HUES64 (cell line): ENCODE data around the gene FMC1.
A peak's percentile ranks its signal among the peaks of the same experiment; 100 is the strongest.

Source experiments
- H3K27ac ChIP-seq: 2 replicates; pipeline ENCODE4 v1.7.0; 2013; ENCODE audit warnings: low read depth, low read length, inconsistent platforms
- H3K27me3 ChIP-seq: 2 replicates; pipeline ENCODE4 v1.6.1; 2013; ENCODE audit warnings: mild to moderate bottlenecking, low read length; ENCODE audit not compliant: insufficient read depth
- H3K36me3 ChIP-seq: 2 replicates; pipeline ENCODE4 v1.6.1; 2013; ENCODE audit warnings: mild to moderate bottlenecking, low read length; ENCODE audit not compliant: insufficient read depth
- H3K4me1 ChIP-seq: 2 replicates; pipeline ENCODE4 v1.6.1; 2013; ENCODE audit warnings: mild to moderate bottlenecking, low read length, moderate library complexity; ENCODE audit not compliant: insufficient read depth
- H3K4me3 ChIP-seq: 2 replicates; pipeline ENCODE4 v1.5.1; 2013; ENCODE audit warnings: mild to moderate bottlenecking, low read length, moderate library complexity
- H3K9ac ChIP-seq: 2 replicates; pipeline ENCODE4 v1.6.1; 2013; ENCODE audit warnings: mild to moderate bottlenecking, low read depth, low read length
- H3K9me3 ChIP-seq: 2 replicates; pipeline ENCODE4 v1.6.1; 2013; ENCODE audit warnings: low read depth, low read length; ENCODE audit not compliant: insufficient read depth
- WGBS: fragments of 150-250, 120-280 bp; methylation state at CpG from one replicate; pipeline ENCODE4 v1.1.7; 2013; ENCODE audit warnings: missing lambda C conversion rate; 5-methylcytosine and 5-hydroxymethylcytosine counted together

FMC1 gene

GRCh38 chr7:139361523-139361922 lies 20.4 kb downstream of the FMC1 start:
- Histone ChIP-seq H3K4me3 (peak overlapping the region; percentile 95), H3K27ac (peak overlapping the region; percentile 99), H3K4me1 (peaks cover 23% of the 10 kb centered on the region), H3K9me3 (no peaks in the 10 kb centered on the region), H3K27me3 (no peaks in the 10 kb centered on the region), H3K36me3 (peaks cover 32% of the 10 kb centered on the region), H3K9ac (peak overlapping the region; percentile 96)
- WGBS, result 50% methylated on average over 1 of the region's 3 CpGs

DNA sequence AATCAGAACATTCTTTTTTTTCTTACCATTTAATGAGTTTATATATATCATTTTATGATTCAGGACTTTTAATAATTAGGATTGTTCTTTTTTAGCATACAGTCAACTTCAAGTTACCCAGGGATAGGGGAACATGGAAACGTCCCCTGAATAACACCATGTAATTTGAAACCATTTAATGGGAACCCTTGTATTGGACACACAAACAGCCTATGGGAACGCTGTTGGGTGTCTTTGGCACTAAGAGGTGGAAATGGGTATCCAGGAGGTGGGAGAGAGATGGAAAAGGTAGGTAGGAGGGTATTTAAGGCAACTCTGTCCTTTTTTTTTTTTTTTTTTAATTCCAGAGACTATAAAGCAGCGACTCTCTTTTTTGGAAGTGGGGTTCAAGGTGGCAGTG lies 21.2 kb downstream of the FMC1 start:
- Histone ChIP-seq H3K27me3 (no peaks in the 10 kb centered on the region), H3K36me3 (peaks cover 39% of the 10 kb centered on the region), H3K4me1 (peaks cover 23% of the 10 kb centered on the region), H3K9me3 (no peaks in the 10 kb centered on the region), H3K9ac (no peak overlapping the region), H3K27ac (no peak overlapping the region), H3K4me3 (peak overlapping the region; percentile 95)
- WGBS, result 13% methylated on average over 2 of the region's 3 CpGs

DNA sequence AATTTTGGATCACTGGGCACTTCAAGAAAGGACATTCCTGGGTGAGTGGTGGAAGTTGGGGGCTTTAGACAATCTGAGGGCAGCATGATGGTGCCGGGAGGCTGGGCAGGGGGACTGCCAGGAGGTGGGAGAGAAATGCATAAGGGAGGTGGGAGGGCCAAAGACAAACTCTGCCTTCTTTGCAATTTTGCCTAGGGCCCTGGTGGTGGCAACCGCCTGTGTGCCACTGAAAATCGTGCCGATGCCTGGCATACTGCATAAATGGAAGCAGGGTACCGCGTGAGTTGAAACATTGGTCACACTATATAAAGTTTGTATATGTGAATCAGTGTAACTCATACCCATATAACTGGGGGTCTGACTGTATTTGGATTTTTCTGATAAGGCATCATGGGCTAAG lies 21.8 kb downstream of the FMC1 start:
- Histone ChIP-seq H3K9me3 (no peaks in the 10 kb centered on the region), H3K4me3 (peak overlapping the region; percentile 95; the same call in 1 of the 2 replicates), H3K27ac (no peak overlapping the region), H3K36me3 (peaks cover 46% of the 10 kb centered on the region), H3K27me3 (no peaks in the 10 kb centered on the region), H3K9ac (no peak overlapping the region), H3K4me1 (peaks cover 23% of the 10 kb centered on the region)
- WGBS, result 84% methylated on average over 6 of the region's 6 CpGs

DNA sequence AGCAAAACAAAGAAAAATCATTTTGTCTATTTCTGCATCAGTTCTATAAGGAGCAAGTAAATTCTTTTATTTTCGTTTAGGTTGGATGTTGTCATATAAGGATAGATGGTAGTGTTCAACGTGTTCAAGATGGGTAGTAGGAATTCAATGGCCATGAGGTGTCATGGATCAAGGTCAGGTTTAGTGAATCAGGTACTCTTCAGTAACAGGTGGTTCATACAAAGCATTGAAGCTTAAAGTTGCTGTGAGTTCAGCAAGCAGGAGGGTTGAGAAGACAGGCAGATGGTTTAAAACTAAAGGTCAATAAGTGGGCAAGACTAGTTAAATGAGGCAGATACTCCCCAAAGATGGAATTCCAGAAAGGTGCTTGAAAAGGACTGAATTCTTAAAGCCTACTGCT lies 24.2 kb downstream of the FMC1 start:
- no peaks in the 10 kb centered on the region for H3K27me3 ChIP-seq
- peaks cover 41% of the 10 kb centered on the region for H3K4me1 ChIP-seq
- 91% methylated on average over 2 of the region's 2 CpGs for WGBS
- H3K27ac ChIP-seq, result no peak overlapping the region
- H3K9ac ChIP-seq, result no peak overlapping the region
- H3K36me3 ChIP-seq, result peaks cover 48% of the 10 kb centered on the region
- H3K4me3 ChIP-seq, result no peak overlapping the region
- no peaks in the 10 kb centered on the region for H3K9me3 ChIP-seq

DNA sequence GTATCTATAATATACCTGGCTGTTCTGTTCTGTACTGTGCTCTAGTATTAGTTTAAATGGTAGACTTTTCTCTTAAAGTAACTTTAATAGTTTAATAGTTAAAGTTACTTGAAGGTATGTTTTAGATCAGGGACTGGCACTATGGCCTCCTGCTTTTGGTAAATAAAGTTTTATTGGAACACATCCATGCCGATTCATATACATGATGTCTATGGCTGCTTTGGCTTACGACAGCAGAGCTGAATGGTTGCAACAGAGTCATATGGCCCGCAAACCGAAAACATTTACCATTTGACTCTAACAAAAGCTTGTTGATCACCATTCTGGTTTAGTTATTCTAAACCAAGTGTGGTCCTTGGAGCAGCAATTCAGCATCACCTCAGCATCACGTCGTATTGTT lies 25.3 kb downstream of the FMC1 start:
- H3K27me3 ChIP-seq, result no peaks in the 10 kb centered on the region
- H3K4me1 ChIP-seq, result peaks cover 45% of the 10 kb centered on the region
- WGBS, result 97% methylated on average over 6 of the region's 6 CpGs
- no peak overlapping the region for H3K4me3 ChIP-seq
- no peak overlapping the region for H3K9ac ChIP-seq
- H3K9me3 ChIP-seq, result no peaks in the 10 kb centered on the region
- H3K36me3 ChIP-seq, result peaks cover 48% of the 10 kb centered on the region
- H3K27ac ChIP-seq, result no peak overlapping the region

DNA sequence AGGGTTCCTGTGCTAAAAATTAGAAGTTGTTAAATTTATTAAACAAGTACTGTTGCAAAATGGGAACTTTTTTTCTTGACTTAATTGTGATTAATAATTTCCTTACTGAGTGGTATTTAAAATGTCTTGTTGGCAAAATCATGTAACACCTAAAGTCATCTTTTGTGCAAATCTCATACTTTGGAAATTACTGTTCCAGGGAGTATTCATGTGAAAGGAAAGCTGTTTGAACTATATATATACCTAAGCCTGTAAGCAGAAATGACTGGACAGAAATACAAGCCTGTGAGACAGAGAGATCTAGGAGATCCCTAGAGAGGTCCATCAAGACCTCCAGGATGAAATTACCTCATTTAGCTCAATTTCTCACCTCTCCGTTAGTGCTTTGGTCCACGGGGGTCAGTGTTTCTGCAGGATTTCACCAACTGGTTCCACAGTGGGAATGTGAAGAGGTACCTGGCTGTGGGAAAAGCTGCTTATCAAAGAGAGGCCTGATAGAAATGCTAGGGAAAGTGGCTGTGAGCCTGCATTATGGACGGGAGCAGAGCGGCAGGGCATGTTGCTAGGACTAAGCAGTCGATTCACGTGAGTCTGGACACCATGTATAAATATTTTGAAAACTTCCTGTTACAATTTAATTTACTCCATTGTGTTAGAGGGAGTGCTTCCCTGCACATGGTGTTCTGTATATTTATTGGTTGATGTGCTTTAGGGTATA lies 26.5 kb downstream of the FMC1 start:
- Histone ChIP-seq H3K27me3 (no peaks in the 10 kb centered on the region), H3K9ac (no peak overlapping the region), H3K9me3 (no peaks in the 10 kb centered on the region), H3K27ac (no peak overlapping the region), H3K4me3 (no peak overlapping the region), H3K36me3 (peaks cover 50% of the 10 kb centered on the region), H3K4me1 (peaks cover 41% of the 10 kb centered on the region)
- WGBS, result 93% methylated on average over 6 of the region's 6 CpGs

DNA sequence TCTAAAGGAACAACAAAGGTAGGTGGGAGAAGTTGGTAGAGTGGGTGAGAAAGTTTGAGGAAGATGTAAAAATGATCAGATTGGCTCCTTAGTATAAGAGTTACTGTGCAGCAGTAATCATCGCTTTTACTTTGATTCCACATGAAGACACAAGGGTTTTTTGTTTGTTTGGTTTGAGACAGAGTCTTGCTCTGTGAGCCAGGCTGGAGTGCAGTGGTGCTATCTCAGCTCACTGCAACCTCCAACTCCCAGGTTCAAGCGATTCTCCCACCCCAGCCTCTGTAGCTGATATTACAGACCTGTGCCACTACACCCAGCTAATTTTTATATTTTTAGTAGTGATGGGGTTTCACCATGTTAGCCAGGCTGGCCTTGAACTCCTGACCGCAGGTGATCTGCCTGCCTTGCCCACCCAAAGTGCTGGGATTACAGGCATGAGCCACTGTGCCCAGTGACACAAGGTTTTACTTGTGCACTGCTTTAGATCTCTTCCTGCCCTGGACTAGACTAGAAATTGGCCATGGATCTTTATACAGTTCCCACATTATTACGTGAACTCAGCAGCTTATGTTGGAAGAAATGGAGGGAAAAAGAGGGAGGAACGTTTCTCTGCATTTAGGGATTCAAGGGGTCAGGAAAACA lies 29.3 kb downstream of the FMC1 start:
- WGBS, result 89% methylated on average over 5 of the region's 5 CpGs
- Histone ChIP-seq H3K4me3 (no peak overlapping the region), H3K4me1 (peaks cover 41% of the 10 kb centered on the region), H3K36me3 (peaks cover 38% of the 10 kb centered on the region), H3K9me3 (no peaks in the 10 kb centered on the region), H3K27me3 (no peaks in the 10 kb centered on the region), H3K9ac (no peak overlapping the region), H3K27ac (0 out of 2 replicates have a peak overlapping the region, but pooled peaks have one; percentile 36)

GRCh38 chr7:139370943-139371313 lies 29.8 kb downstream of the FMC1 start:
- H3K9ac ChIP-seq, result no peak overlapping the region
- WGBS, result 73% methylated on average over 1 of the region's 1 CpG
- peaks cover 41% of the 10 kb centered on the region for H3K4me1 ChIP-seq
- H3K27ac ChIP-seq, result no peak overlapping the region
- no peaks in the 10 kb centered on the region for H3K27me3 ChIP-seq
- no peak overlapping the region for H3K4me3 ChIP-seq
- H3K36me3 ChIP-seq, result peaks cover 38% of the 10 kb centered on the region
- H3K9me3 ChIP-seq, result no peaks in the 10 kb centered on the region

- Histone ChIP-seq H3K4me3 (no peak overlapping the region), H3K4me1 (peaks cover 33% of the 10 kb centered on the region), H3K9ac (no peak overlapping the region), H3K27me3 (no peaks in the 10 kb centered on the region), H3K36me3 (peaks cover 47% of the 10 kb centered on the region), H3K27ac (0 out of 2 replicates have a peak overlapping the region, but pooled peaks have one; percentile 19), H3K9me3 (no peaks in the 10 kb centered on the region)
- WGBS, result 87% methylated on average over 5 of the region's 6 CpGs
These were observed 33.1 kb downstream of the FMC1 start for GRCh38 chr7:139374246-139374645.

GRCh38 chr7:139382439-139382838 lies 41.3 kb downstream of the FMC1 start:
- H3K4me1 ChIP-seq, result no peaks in the 10 kb centered on the region
- no peaks in the 10 kb centered on the region for H3K9me3 ChIP-seq
- H3K9ac ChIP-seq, result no peak overlapping the region
- H3K36me3 ChIP-seq, result peaks cover 77% of the 10 kb centered on the region
- no peak overlapping the region for H3K4me3 ChIP-seq
- no peak overlapping the region for H3K27ac ChIP-seq
- WGBS, result 96% methylated on average over 6 of the region's 6 CpGs
- H3K27me3 ChIP-seq, result no peaks in the 10 kb centered on the region

DNA sequence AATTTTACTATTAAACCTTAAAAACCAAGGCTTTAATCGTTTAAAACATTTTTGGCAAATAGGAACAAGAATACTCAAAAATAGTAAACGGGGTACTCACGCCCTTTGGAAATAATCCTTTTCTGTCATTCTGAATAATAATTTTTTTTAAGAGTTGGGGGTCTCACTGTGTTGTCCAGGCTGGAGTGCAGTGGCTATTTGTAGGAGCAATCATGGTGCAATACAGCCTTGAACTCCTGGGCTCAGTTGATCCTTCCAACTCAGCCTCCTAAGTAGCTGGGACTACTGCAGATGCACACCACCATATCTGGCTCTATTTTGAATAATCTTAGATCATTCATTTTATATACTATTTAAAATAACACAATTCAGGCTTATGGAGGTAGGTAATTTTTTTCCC lies 43.5 kb downstream of the FMC1 start:
- no peaks in the 10 kb centered on the region for H3K9me3 ChIP-seq
- H3K9ac ChIP-seq, result no peak overlapping the region
- H3K36me3 ChIP-seq, result peaks cover 78% of the 10 kb centered on the region
- no peak overlapping the region for H3K4me3 ChIP-seq
- no peaks in the 10 kb centered on the region for H3K27me3 ChIP-seq
- 96% methylated on average over 3 of the region's 3 CpGs for WGBS
- H3K27ac ChIP-seq, result no peak overlapping the region
- H3K4me1 ChIP-seq, result no peaks in the 10 kb centered on the region
